Measurements from ENCODE around the gene RASSF5. TPM values are rescaled to one million over a fixed set of nuclear protein-coding genes. Genes with fewer than 3 reads are reported as not detected.

Gene RASSF5
- polyA plus RNA-seq, 1 donor from 2014 or later: 4.0 TPM

- Histone ChIP-seq H3K4me2 (ENCODE audit: low read length) (no peak overlapping the region), H4K20me1 (ENCODE audit: insufficient read depth) (no peaks in the 10 kb centered on the region), H3K27me3 (ENCODE audit: insufficient read depth, low read depth, low read length) (no peaks in the 10 kb centered on the region), H3K27ac (ENCODE audit: low read length) (no peak overlapping the region), H3K36me3 (ENCODE audit: insufficient read depth, low read length) (no peaks in the 10 kb centered on the region), H3F3A (ENCODE audit: insufficient read depth, low read length, poor library complexity, severe bottlenecking) (no peaks in the 10 kb centered on the region), H3K9me2 (ENCODE audit: insufficient read depth, low read length) (no peaks in the 10 kb centered on the region), H3K9ac (ENCODE audit: low read length) (no peak overlapping the region), H3K4me3 (ENCODE audit: low read length) (no peak overlapping the region), H3K79me2 (replicated peaks; ENCODE audit: insufficient read depth, low read length) (no peaks in the 10 kb centered on the region), H2AFZ (ENCODE audit: low read depth, low read length) (no peak overlapping the region), H3K9me3 (ENCODE audit: low read length) (no peaks in the 10 kb centered on the region)
- TF ChIP-seq MXI1 (conservative IDR thresholded peaks at IDR 0.05; ENCODE audit: poor library complexity, severe bottlenecking) (no peak), REST (IDR thresholded peaks at IDR 0.05; ENCODE audit: borderline replicate concordance) (no peak), RAD21 (conservative IDR thresholded peaks at IDR 0.05) (no peak), TAF1 (IDR thresholded peaks at IDR 0.05; ENCODE audit: low read depth) (no peak), EZH2 (IDR thresholded peaks at IDR 0.05; ENCODE audit: borderline replicate concordance, insufficient read depth, low read length, poor library complexity, severe bottlenecking) (no peak), CTCF (IDR thresholded peaks at IDR 0.05; ENCODE audit: poor library complexity, severe bottlenecking) (no peak), EP300 (conservative IDR thresholded peaks at IDR 0.05; ENCODE audit: poor library complexity, severe bottlenecking) (no peak), SMC3 (conservative IDR thresholded peaks at IDR 0.05; ENCODE audit: poor library complexity) (no peak), POLR2AphosphoS5 (IDR thresholded peaks at IDR 0.05) (no peak)
Observed at GRCh38 chr1:206547104-206547503, 39.8 kb downstream of the RASSF5 start.

GRCh38 chr1:206550446-206550845, 43.1 kb downstream of the RASSF5 start:
- Histone ChIP-seq H3K79me2 (replicated peaks; ENCODE audit: insufficient read depth, low read length) (no peaks in the 10 kb centered on the region), H4K20me1 (ENCODE audit: insufficient read depth) (no peaks in the 10 kb centered on the region), H3K9me2 (ENCODE audit: insufficient read depth, low read length) (no peaks in the 10 kb centered on the region), H3K9me3 (ENCODE audit: low read length) (no peaks in the 10 kb centered on the region), H3K27ac (ENCODE audit: low read length) (no peak overlapping the region), H3K4me2 (ENCODE audit: low read length) (no peak overlapping the region), H3K4me3 (ENCODE audit: low read length) (no peak overlapping the region), H3K9ac (ENCODE audit: low read length) (no peak overlapping the region), H3F3A (ENCODE audit: insufficient read depth, low read length, poor library complexity, severe bottlenecking) (no peaks in the 10 kb centered on the region), H2AFZ (ENCODE audit: low read depth, low read length) (no peak overlapping the region), H3K27me3 (ENCODE audit: insufficient read depth, low read depth, low read length) (no peaks in the 10 kb centered on the region), H3K36me3 (ENCODE audit: insufficient read depth, low read length) (no peaks in the 10 kb centered on the region)
- TF ChIP-seq SMC3 (conservative IDR thresholded peaks at IDR 0.05; ENCODE audit: poor library complexity) (no peak), TAF1 (IDR thresholded peaks at IDR 0.05; ENCODE audit: low read depth) (no peak), REST (IDR thresholded peaks at IDR 0.05; ENCODE audit: borderline replicate concordance) (no peak), EZH2 (IDR thresholded peaks at IDR 0.05; ENCODE audit: borderline replicate concordance, insufficient read depth, low read length, poor library complexity, severe bottlenecking) (no peak), MXI1 (conservative IDR thresholded peaks at IDR 0.05; ENCODE audit: poor library complexity, severe bottlenecking) (no peak), CTCF (IDR thresholded peaks at IDR 0.05; ENCODE audit: poor library complexity, severe bottlenecking) (no peak), POLR2AphosphoS5 (IDR thresholded peaks at IDR 0.05) (no peak), EP300 (conservative IDR thresholded peaks at IDR 0.05; ENCODE audit: poor library complexity, severe bottlenecking) (no peak), RAD21 (conservative IDR thresholded peaks at IDR 0.05) (no peak)

Measured in neural cell (in vitro differentiated cells).